Right renal cortex interstitium (tissue), 3 donors: ENCODE data around the gene PARK7. TPM values are rescaled to one million over a fixed set of nuclear protein-coding genes. Genes with fewer than 3 reads are reported as not detected.

Source experiments
- polyA plus RNA-seq, 3 donors: library from polyadenylated mRNA; unstranded; fragments of 120-200 nt; gene quantifications; one replicate each; pipeline ENCODE4 v1.2.1, GENCODE V29; 2013; ENCODE audit not compliant: insufficient read length in 3 of 3

Gene PARK7
- polyA plus RNA-seq, 3 donors, result 345 to 388 (median 371) TPM

Other genes starting within 250 kb of the PARK7 start
- gene VAMP3, start 190.4 kb upstream of the PARK7 start, polyA plus RNA-seq, result 100 to 1,000 TPM; 101 to 108 (median 104) TPM
- 10 to 100 TPM; 11.6 to 13.3 (median 12.9) TPM for gene PER3, start 177.4 kb upstream of the PARK7 start, polyA plus RNA-seq
- under 1 TPM in 2 of 3 donors, not detected in 1; 0.12 to 0.40 TPM for gene UTS2, start 108.6 kb upstream of the PARK7 start, polyA plus RNA-seq
- under 1 TPM; 0.08 to 0.20 (median 0.18) TPM for gene TNFRSF9, start 20.9 kb upstream of the PARK7 start, polyA plus RNA-seq
- gene ERRFI1, start 64.6 kb downstream of the PARK7 start, polyA plus RNA-seq, result 10 to 100 TPM; 20.3 to 20.8 (median 20.4) TPM